Measurements from ENCODE around the gene P2RY4. TPM values are rescaled to one million over a fixed set of nuclear protein-coding genes. Genes with fewer than 3 reads are reported as not detected.
"Not testable (repeated sequence)": the region's sequence is repeated elsewhere in the genome, so short reads cannot be mapped to it uniquely, and the experiment has no call there.

The P2RY4 gene
- not detected for polyA plus RNA-seq (2012; ENCODE audit: insufficient read depth, insufficient read length)

DNA sequence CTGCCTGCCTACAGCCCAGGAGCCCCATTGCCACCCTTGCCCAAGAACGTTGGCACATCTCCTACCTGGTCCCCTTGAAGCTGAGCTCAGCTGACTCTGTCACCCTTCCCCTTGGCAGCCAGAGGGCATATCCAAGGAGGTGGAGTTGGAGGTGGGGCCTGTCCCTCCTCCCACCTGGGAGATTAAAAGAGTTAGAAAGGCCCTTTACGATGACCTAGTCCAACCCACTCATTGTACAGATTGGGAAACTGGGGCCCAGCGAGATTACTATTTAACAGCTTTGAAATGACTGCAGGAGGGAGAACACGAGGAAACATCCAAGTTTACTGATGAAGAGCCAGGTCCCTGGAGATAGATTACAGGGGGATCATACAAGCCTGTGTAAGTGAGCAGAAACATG is at the start of gene P2RY4:
Gene P2RY4, minus strand, starts transcription at position 101 of the 400 bp plus-strand sequence. CDS start 580 bp downstream, outside the sequence.
- no peak for DNase-seq (ENCODE audit: low read depth, low spot score)
- H3K4me3 ChIP-seq (ENCODE audit: low read length): no peak within 1 kb of the TSS

DNA sequence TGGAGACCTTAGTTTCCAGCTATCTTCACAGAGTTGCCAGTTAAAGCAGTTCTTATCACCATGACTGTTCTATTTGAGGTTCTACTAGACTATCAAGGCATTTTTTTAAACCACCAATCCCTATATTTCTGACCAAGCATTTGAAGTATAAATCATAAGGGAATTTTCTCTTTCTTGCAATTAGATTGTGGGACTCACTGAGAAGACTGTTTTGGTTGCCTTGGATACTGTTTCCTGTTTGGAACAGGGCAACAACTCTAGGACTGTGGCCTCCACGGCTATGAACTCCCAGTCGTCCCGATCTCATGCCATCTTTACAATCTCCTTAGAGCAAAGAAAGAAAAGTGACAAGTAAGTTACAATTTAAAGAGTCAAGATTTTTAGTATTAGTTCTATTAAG is 41.7 kb upstream of the P2RY4 start:
- no peak overlapping the region for H3K4me3 ChIP-seq (ENCODE audit: low read length)
- no peak for DNase-seq (ENCODE audit: low read depth, low spot score)

DNA sequence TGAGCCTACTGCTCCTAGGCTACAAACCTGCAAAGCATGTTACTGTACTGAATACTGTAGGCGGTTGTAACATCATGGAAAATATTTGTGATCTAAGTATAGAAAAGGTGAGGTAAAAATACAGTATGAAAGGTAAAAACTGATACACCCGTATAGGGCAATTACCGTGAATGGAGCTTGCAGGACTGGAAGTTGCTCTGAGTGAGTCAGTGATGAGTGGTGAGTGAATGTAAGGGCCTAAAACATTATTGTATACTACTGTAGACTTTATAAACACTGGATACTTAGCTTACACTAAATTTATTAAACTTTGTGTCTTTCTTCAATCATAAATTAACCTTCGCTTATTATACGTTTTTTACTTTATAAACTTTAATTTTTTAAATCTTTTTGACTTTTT is 33.6 kb upstream of the P2RY4 start:
- DNase-seq (ENCODE audit: low read depth, low spot score): no peak
- no peak overlapping the region for H3K4me3 ChIP-seq (ENCODE audit: low read length)

DNA sequence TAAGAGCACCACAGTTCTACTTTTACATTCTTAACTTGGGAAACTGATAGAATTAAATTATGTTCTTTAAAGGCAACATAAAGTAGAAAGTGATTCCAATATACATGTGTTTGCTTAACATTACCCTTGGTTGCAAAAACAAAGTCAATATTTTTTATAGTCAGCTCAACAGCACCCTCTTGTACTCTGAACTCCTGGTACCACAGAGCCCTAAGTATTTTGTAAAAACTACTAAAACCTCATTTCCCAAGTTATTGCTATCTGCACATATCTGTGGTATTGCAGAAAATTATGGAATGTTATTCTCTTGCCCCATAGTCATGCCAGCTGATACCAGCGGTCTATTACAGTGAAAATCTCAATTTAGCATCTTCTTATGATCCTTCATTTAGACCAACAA is 32.8 kb upstream of the P2RY4 start:
- H3K4me3 ChIP-seq (ENCODE audit: low read length): no peak overlapping the region
- DNase-seq (ENCODE audit: low read depth, low spot score): no peak

DNA sequence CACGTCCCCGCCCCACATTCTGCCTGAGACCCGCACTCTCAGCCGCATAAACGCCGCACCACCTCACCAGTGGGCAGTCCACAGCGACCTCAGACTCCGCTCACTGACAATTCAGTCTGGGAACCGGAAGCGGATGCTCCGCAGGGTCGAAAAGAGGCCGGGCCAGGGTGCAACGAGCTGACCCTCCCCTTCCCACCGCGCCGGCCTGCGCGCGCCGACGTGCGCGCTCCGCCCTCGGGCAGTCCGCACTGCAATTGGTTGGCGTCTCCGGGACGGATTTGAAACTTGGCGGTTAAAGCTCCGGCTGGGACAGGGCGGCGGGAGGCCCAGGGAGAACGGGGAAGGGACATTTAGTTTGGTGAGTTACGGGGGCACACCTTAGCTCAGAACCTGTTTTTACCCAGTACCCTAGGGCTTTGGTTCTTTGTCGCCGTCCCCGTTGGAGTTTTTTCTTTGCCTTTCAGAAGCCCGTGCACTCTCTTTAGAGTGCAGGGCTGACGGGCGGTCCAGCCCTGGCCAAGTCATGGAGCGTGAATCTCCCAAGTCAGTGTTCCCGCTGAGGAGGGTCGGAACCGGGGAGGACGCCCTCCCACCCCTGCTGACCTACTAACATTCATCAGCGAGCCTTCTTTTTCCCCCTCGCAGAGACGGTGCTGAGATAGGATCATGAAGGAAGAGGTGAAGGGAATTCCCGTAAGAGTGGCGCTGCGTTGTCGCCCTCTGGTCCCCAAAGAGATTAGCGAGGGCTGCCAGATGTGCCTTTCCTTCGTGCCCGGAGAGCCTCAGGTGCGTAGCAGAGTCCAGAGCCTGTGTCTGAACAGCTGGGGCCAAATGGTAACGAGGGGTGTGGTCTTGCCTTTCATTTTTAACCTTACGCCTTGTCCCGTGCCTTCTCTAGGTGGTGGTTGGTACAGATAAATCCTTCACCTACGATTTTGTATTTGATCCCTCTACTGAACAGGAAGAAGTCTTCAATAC is 30.1 kb upstream of the P2RY4 start, which contains the start of the genes KIF4A and PDZD11:
Gene KIF4A, plus strand, starts transcription at position 312 of the 978 bp plus-strand sequence. Its CDS starts 355 bp downstream, at position 667.
Gene PDZD11, minus strand, starts transcription at position 135 of the 978 bp plus-strand sequence. CDS start 586 bp downstream, outside the sequence.
- H3K4me3 ChIP-seq (ENCODE audit: low read length): peak within 1 kb of the TSS; percentile 77
- DNase-seq (ENCODE audit: low read depth, low spot score): peak; percentile 72

DNA sequence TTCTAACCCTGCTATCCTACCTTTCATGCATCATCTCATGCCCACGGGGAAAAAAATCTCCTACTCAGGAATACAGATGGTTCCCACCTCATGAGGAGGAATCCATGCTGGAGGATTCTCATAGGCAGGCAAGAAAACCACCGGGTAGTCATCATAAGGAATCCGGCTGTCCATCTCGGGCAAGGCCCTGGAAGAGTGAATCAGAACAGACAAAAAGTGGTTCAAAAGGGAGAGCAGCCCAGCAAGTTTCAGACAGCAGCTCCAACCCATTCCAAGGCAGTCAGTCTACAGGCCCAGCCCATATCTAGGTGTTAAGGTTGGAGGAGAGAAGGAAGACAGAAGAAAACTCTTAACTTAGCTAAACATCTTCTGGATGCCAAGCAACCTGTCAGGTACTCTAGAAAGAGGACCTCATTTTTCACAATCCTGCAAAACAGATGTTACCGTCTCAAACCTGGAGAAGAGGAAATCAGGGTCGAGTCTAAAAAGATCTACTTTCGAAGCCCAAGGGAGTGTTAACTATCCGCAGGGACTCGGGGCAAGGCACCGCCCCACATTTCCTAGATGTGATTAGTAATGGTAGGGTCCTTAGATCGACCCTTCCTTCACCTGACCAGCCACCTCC is 29.3 kb upstream of the P2RY4 start:
- H3K4me3 ChIP-seq (ENCODE audit: low read length): peak overlapping the region; percentile 77
- DNase-seq (ENCODE audit: low read depth, low spot score): no peak

DNA sequence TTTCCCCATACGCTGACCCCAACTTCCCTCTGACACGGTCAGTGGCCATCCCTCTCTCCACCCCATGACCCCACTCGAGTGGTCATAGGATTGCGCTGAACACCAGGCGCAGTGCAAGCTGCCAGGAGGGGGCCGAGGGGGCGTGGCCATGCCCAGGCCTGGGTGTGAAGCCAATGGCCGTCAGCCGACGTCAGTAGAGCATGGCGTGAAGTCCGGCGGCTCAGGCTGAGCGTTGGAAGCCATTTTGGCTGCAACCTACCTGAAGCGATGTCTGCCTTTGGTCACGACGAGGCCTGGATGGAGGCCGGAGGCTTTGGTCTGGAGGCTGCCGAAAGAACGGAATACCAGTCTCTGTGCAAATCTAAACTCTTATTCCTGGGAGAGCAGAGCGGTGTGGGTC is 21.9 kb upstream of the P2RY4 start, which contains the start of gene RAB41:
Gene RAB41, plus strand, starts transcription at position 222 of the 400 bp plus-strand sequence. Its CDS starts 46 bp downstream, at position 268.
- DNase-seq (ENCODE audit: low read depth, low spot score): no peak
- H3K4me3 ChIP-seq (ENCODE audit: low read length): no peak within 1 kb of the TSS

DNA sequence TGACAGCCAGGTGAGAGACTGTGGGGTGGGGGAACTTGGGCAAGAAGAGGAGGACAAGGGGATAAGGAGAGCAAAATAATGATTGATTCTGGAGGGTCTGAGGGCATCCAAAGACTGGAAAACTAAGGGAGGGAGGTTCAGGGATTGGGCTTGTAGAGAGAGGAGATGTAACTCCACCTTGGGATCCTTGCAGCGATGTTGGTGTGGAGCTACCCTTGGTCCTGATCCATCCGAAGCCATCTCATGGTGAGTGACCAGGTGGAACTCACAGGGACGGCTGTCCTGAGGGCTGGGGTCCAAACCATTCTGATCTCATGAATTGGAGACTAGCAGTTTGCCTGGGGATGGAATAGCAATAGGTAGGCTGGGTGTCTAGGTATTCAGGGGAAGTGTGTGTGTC is 20.6 kb upstream of the P2RY4 start:
- DNase-seq (ENCODE audit: low read depth, low spot score): no peak

DNA sequence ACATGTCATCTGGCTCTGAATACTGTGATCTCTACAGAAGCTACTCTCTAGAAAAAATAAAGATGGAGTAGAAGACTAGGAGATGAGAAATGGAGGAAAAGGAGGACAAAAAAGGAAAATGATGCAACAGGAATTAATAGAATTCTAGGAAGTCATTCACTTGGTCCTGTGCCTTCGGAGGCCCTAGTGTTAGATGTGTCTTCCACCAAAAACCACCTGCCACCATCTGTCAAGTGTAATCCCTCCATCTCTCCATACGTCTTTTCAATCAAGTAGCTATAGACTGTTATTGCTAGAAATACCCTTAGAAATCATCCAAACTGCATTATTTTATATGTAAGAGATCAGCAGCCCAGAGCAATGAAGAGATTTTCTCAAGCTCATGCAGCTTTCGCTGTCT is 19.1 kb upstream of the P2RY4 start:
- H3K4me3 ChIP-seq (ENCODE audit: low read length): no peak overlapping the region
- DNase-seq (ENCODE audit: low read depth, low spot score): no peak

More for the DNA sequence above, 20.6 kb upstream of the P2RY4 start:
- no peak overlapping the region for H3K4me3 ChIP-seq (ENCODE audit: low read length)

DNA sequence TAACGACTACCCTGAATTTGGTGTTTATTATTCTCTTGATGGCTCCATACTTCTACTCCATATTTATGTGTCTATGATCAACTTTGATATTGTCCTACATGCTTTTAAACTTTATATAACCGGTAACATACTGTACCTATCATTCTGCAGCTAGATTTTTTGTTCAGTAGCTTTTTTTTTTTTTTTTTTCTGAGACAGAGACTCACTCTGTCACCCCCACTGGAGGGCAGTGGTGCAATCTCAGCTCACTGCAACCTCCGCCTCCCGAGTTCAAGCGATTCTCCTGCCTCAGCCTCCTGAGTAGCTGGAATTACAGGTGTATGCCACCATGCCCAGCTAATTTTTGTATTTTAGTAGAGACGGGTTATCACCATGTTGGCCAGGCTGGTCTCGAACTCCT is 14.0 kb upstream of the P2RY4 start:
- not testable (repeated sequence) for H3K4me3 ChIP-seq (ENCODE audit: low read length); DNase-seq (ENCODE audit: low read depth, low spot score)

DNA sequence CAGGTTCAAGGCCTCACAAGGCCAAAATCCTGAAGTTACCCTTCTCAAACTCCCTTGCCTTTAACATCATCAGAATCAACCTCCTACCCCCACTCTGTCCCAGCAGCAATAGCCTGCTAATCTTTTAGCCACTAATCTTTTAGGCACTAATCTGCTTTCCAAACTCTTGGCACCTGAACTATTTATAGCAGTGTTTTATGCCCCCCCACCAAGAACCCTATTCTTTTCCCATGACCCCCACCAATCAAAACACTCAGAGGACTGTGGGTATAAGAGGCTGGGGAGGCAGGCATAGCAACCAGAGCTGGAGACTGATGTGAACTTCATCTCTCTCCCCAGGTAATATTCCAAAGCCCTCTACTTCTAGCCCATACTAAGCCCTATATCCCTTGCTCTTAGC is 8.0 kb upstream of the P2RY4 start, which contains the start of gene ARR3:
Gene ARR3, plus strand, starts transcription at position 301 of the 400 bp plus-strand sequence. CDS start 1,052 bp downstream, outside the sequence.
- H3K4me3 ChIP-seq (ENCODE audit: low read length): no peak within 1 kb of the TSS
- DNase-seq (ENCODE audit: low read depth, low spot score): no peak

DNA sequence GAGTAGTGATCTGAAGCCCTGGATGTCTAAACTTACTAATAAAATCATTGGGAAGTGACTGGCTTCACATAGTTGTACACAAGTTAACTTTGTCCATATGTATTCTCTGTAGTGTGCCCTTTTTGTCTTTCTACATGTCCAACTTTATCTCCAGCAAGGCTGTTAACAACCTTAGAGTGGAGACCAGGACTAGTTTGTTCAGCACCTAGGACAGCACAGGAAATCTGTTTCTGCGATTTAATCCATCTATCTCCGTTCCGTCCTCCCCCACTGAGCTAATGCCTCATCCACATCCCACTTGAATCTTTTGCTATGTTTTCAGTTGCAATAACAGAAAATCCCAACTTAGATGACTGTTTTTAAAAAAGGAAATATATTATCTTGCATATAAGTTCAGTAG is 4.8 kb upstream of the P2RY4 start:
- H3K4me3 ChIP-seq (ENCODE audit: low read length): no peak overlapping the region
- DNase-seq (ENCODE audit: low read depth, low spot score): no peak

DNA sequence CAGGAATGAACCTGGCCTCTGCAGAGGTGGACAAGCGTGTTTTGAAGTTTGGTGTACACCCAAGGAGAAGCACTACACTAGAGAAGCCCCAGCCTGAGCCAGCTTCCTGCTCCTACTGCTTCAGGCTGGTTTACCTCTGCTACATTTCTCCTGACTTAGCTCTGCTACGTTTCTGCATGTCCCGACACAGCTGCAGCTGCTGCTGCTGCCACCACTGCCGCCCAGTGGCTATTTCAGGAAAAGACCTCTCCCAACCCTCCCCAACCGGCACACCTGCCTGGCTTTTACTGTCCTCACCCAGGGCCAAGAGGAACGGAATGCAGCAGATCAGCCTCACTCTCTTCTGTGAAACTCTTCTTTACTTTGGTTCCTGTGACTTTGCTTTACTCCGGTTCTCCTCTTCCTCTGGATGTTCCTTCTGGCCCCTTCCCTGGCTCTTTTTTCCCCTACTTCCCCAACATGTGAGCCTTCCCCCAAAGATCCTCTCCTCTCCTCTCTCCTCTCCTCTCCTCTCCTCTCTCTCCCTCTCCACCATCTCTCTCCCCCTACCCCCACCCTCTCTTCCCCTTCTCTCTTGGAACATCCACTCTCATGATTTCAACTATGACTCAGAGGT is 3.1 kb upstream of the P2RY4 start:
- peak; percentile 0 for DNase-seq (ENCODE audit: low read depth, low spot score)
- H3K4me3 ChIP-seq (ENCODE audit: low read length): no peak overlapping the region

DNA sequence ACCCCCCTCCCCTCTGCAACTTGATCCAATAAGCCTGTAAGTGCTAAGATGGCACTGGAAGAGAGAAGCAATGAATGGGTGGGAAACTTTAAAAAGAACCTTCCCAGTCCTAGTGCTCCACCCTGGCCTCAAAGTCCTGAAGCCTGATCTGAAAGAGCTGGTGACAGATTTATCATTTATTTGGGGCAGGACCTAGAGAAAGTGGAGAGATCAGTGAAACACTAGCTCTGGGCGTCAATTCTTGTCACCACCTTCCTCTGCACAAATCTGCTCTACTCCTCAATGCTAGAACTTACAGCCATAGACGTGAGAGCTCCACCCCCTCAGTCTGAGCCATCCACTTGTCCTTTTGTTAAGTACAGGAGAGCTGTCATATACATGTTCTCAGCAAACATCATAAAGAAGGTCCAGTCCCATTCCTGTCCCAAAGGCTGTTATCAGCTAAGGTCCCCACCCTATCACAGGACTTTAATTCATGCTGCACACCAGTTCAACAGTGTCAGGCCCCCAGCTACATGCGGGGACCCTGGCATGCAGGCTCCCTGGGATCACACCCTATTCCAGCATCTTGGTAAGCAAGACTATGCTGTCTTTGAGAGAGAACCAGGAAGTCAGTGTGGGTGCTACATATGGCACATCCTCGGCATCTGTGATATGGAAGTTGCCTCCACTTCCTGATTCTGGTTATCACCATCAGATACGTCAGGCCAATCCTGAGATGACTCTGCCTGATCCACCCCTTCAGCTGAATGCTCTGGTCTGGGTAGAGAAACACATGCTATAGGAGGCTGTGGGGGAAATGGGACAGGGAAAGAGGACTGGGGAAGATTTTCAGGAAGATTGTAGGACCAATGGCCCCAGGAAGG is 2.3 kb downstream of the P2RY4 start:
- no peak overlapping the region for H3K4me3 ChIP-seq (ENCODE audit: low read length)
- DNase-seq (ENCODE audit: low read depth, low spot score): no peak

DNA sequence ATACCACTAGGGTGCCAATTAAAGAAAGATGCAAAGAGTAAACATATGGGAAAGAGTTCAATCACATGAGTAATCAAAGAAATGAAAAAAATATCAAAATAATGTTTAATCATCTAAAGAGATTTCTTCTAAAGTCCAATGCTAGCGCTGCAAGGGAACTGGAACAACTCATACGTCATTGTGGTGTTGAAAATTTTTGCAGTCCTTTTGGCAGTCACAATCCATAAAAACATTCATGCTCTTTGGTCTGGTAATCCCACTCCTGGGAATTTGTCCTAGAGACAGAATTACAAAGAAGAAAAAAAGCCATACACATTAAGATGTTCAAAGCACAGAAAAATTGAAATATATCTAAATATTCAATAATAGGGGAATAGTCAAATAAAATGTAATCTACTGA is 4.6 kb downstream of the P2RY4 start:
- no peak for DNase-seq (ENCODE audit: low read depth, low spot score)
- no peak overlapping the region for H3K4me3 ChIP-seq (ENCODE audit: low read length)

DNA sequence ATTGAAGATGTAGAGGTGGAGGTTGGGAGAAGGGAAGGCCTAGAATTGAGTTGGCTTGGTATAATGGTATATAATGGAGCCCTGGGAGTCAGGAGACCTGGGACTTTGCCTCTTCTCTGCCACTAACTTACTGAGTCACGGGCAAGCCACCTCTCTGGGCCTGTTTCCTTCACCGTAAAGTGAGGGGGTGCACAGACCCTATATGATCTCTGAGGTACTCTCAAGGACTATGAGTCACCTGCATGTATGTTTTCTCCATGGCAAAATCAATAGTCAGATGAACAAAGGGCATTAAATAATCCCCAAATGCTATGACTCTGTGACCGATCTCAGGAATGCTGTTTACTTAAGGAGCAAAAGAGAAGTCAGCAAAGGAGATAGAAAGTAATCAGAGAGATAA is 5.1 kb downstream of the P2RY4 start:
- no peak overlapping the region for H3K4me3 ChIP-seq (ENCODE audit: low read length)
- no peak for DNase-seq (ENCODE audit: low read depth, low spot score)

DNA sequence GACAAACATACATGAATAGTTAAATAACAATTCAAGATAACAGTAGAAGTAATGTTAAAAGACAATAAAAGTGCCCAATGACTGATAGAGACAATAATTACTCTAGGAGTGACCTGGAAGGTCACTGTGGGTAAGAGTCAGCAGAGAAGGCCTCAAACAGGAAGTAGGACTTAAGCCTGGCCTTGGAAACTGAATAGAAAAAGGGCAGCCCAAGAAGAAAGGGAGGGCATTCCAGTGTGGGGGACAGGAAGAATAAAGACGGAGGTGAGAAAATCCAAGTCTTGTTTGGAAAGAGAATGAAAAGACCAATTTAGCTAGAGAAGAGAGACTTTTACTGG is 6.0 kb downstream of the P2RY4 start:
- H3K4me3 ChIP-seq (ENCODE audit: low read length): no peak overlapping the region
- no peak for DNase-seq (ENCODE audit: low read depth, low spot score)

DNA sequence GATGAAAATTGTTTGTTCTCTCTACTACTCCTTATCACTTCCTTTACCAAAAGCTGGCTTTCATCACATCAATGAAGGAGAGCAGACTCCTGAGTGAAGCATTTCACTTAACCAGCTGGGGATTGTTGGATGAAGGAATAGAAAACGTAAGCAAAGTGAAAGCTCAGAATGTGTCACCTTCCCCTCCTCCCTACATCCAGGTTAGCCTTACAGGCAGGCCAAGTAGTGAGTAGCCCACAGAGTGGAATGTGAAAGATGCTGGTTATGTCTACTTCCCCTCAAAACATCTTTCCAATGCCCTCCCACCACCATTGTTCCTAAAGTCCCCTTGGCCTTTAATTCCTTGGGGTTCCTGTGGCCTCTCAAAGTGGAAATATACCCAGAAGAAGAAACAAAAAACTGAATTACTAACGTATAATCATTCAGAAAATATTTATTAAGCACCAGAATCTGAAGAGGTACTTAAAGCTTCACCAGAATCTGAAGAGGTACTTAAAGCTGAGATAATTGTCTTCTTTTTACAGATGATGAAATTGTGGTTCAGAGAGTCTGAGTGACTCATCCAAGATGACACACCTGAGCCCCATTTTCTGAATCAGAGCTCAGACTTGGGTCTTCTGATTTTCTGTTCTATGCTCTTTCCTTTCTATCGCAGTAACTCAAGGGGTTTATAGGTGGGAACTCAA is 6.5 kb downstream of the P2RY4 start:
- DNase-seq (ENCODE audit: low read depth, low spot score): no peak
- no peak overlapping the region for H3K4me3 ChIP-seq (ENCODE audit: low read length)

All from Jurkat, Clone E6-1 (cell line).